Measurements from ENCODE around the gene LDLRAD4. TPM values are rescaled to one million over a fixed set of nuclear protein-coding genes. Genes with fewer than 3 reads are reported as not detected.

Gene LDLRAD4
- total RNA-seq, 1 donor = 50.9 TPM

DNA sequence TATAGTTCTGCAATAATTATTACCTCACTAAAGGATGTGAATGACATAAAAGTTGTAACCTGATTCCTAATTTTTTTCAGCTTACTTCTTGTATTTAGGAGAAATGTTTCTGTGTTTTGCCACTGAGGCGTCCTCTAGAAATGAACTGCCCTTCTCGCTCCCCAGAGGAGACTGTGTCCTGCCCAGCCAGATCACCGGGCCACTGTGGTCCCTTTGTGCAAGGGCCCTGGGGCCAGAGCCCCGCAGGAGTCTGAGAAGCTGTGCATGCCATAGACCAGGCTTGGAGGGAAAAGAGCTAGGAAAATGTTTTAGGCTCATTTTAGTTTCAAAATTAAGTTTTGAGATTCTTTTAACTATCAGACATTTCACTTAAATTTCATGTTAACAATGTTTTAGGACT is 31.1 kb upstream of the LDLRAD4 start:
- H3K4me1 ChIP-seq (ENCODE audit: insufficient read depth, low read length) = no peaks in the 10 kb centered on the region
- H3K4me3 ChIP-seq (ENCODE audit: low read length) = no peak overlapping the region
- no peaks in the 10 kb centered on the region for H3K9me3 ChIP-seq (ENCODE audit: low read depth, low read length)
- H3K27me3 ChIP-seq (ENCODE audit: insufficient read depth, low read length) = no peaks in the 10 kb centered on the region

DNA sequence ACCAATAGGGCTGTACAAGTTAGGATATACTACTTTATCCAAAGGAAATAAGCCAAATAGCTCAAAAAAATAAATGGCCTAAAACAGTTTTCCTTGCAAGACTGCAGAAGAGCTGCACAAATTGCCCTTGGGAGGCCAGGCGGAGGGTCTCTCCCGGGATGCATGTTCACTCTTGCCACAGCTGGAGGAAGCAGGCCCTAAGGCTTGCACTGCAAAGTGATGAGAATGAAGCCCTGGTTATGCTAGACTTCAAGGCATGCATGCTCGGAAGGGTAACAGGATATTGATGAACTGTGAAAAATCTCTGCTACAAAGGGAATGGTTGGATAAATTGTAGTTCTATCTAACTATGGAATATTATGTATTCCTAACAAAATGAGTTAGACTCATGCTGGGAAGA is 27.5 kb upstream of the LDLRAD4 start:
- no peaks in the 10 kb centered on the region for H3K9me3 ChIP-seq (ENCODE audit: low read depth, low read length)

DNA sequence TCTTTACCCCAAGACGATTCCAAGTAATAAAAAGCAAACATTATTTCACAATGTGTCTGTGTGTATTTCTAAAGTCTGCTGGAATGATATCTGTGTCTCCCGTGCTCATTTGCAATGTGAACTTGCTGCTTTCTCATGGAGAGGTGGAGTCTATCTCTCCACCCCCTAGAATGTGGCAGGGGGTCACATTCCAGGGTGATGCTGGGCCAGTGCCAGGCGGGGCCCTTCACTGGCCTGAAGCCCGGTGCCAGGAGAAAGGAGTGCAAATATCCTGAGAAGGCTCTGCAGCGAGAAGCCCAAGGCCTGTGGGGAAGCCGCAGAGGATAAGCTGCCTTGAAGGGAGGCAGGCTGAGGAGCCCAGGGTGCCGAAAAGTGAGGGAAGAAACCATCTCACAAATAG is 26.8 kb upstream of the LDLRAD4 start:
- Histone ChIP-seq H3K4me1 (ENCODE audit: insufficient read depth, low read length) (no peaks in the 10 kb centered on the region), H3K9me3 (ENCODE audit: low read depth, low read length) (no peaks in the 10 kb centered on the region), H3K4me3 (ENCODE audit: low read length) (no peak overlapping the region), H3K27me3 (ENCODE audit: insufficient read depth, low read length) (no peaks in the 10 kb centered on the region)

More for the DNA sequence above, 27.5 kb upstream of the LDLRAD4 start:
- Histone ChIP-seq H3K4me1 (ENCODE audit: insufficient read depth, low read length) (no peaks in the 10 kb centered on the region), H3K4me3 (ENCODE audit: low read length) (no peak overlapping the region), H3K27me3 (ENCODE audit: insufficient read depth, low read length) (no peaks in the 10 kb centered on the region)

DNA sequence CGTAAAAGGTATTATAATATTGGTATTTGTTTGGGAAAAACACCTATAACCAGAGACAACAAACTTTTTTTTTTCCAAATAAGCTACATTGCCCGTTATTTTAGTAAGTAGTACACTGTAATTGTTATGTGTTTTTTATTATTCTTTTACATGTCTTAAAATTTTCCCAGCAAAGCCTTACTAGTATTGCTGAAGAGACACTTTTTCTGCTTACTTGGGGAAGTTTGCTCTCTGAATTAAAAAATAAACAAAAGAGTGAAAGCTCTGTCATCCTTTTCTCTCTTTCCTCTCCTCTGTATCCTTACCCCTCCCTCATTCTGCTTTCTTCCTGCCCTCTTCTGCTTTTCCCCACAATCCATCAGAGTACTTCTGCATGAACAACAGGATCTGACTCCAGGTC is 25.6 kb upstream of the LDLRAD4 start:
- Histone ChIP-seq H3K4me3 (ENCODE audit: low read length) (no peak overlapping the region), H3K4me1 (ENCODE audit: insufficient read depth, low read length) (no peaks in the 10 kb centered on the region), H3K27me3 (ENCODE audit: insufficient read depth, low read length) (no peaks in the 10 kb centered on the region), H3K9me3 (ENCODE audit: low read depth, low read length) (no peaks in the 10 kb centered on the region)

DNA sequence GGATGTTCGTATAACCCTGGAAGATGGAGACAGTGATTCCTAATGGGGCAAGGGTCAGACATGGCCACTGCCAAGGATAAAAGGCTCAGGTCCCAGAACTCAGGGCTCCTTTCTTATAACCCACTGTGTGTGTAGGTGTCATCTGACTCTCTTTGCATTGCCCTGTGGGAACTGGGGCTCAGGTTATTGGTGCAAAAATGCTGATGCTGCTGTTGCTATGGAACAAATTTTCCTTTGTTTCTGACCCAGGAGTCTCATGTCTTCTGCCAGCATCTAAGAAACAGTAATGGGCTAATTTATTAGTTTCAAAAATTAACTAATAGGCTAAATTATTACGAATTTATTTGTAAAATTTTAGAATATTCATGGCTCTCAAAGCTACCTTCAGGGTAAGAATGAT is 24.3 kb upstream of the LDLRAD4 start:
- Histone ChIP-seq H3K4me3 (ENCODE audit: low read length) (no peak overlapping the region), H3K9me3 (ENCODE audit: low read depth, low read length) (peaks cover under 1% of the 10 kb centered on the region)

DNA sequence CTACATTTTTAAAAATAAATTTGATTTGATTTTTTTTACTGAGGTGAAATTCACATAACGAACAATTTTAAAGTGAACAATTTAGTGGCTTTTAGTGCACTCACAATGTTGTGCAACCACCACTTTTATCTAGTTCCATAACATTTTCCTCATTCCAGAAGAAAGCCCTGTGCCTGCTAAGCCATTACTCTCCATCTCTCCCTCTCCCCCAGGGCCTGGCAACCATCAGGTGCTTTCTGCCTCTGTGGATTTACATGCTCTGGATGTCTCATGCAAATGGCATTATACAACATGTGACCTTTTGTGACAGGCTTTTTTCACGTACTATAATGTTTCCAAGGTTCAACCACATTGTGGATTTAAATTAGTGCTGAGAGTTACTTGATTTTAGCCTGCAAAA is 19.9 kb upstream of the LDLRAD4 start:
- Histone ChIP-seq H3K4me3 (ENCODE audit: low read length) (no peak overlapping the region), H3K27me3 (ENCODE audit: insufficient read depth, low read length) (no peaks in the 10 kb centered on the region)

More for the DNA sequence above, 24.3 kb upstream of the LDLRAD4 start:
- H3K4me1 ChIP-seq (ENCODE audit: insufficient read depth, low read length) = no peaks in the 10 kb centered on the region
- H3K27me3 ChIP-seq (ENCODE audit: insufficient read depth, low read length) = no peaks in the 10 kb centered on the region

DNA sequence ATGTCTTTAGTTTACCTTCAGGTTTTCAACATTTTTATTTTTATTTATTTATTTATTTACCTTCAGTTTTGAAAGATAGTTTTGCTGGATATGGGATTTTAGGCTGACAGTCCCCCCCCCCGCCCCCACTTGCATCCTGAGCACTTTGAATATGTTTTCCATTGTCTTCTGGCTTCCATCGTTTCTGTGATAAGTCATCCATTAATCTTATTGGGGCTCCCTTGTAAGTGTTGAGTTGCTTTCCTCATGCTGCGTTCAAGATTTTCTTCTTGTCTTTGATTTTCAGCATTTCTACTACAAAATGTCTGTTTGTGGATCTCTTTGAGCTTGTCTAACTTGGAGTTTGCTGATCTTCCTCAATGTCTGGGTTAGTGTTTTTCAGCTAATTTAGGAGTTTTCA is 19.4 kb upstream of the LDLRAD4 start:
- H3K4me3 ChIP-seq (ENCODE audit: low read length) = no peak overlapping the region
- H3K27me3 ChIP-seq (ENCODE audit: insufficient read depth, low read length) = no peaks in the 10 kb centered on the region
- H3K9me3 ChIP-seq (ENCODE audit: low read depth, low read length) = peaks cover 13% of the 10 kb centered on the region
- no peaks in the 10 kb centered on the region for H3K4me1 ChIP-seq (ENCODE audit: insufficient read depth, low read length)

More for the DNA sequence above, 19.9 kb upstream of the LDLRAD4 start:
- Histone ChIP-seq H3K9me3 (ENCODE audit: low read depth, low read length) (peaks cover 13% of the 10 kb centered on the region), H3K4me1 (ENCODE audit: insufficient read depth, low read length) (no peaks in the 10 kb centered on the region)

DNA sequence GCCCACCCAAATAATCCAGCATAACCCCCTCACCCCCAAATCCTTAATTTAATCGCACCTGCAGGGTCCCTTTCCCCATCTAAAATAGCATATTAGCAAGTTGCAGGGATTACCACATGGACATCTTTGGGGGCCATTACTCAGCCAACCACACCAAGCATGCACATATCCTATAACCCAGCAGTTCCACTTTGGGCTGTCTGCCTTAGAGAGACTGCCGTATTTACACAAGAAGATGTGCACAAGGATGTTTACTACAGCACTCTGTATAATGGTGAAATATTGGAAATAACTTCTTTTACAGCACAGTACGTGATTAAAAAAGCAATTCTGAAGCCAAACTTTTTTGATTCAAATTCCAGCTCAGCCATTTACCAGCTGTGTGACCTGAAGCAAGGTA is 17.3 kb upstream of the LDLRAD4 start:
- H3K9me3 ChIP-seq (ENCODE audit: low read depth, low read length) = peaks cover 13% of the 10 kb centered on the region
- H3K4me3 ChIP-seq (ENCODE audit: low read length) = no peak overlapping the region
- H3K27me3 ChIP-seq (ENCODE audit: insufficient read depth, low read length) = no peaks in the 10 kb centered on the region
- H3K4me1 ChIP-seq (ENCODE audit: insufficient read depth, low read length) = no peaks in the 10 kb centered on the region

DNA sequence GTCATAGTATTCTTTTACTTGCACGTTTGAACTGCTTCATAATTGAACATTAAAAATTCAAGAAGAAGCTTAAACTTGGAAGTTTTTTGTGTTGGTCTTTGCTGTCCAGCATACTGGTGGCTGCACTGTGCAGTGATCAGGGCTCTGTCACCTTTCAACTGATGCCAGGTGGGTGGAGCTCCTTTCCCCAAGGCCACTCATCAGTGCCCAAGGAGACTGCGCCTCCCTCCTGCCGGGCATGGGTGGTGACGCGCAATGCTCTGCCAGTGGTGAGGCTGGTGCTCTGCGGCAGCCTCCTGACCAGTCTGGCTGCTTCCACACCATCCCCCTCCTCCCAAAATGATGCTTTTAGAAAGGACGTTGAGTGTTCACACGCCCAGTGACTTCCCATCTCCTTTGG is 16.0 kb upstream of the LDLRAD4 start:
- Histone ChIP-seq H3K27me3 (ENCODE audit: insufficient read depth, low read length) (no peaks in the 10 kb centered on the region), H3K4me3 (ENCODE audit: low read length) (no peak overlapping the region), H3K9me3 (ENCODE audit: low read depth, low read length) (peaks cover 13% of the 10 kb centered on the region), H3K4me1 (ENCODE audit: insufficient read depth, low read length) (no peaks in the 10 kb centered on the region)

DNA sequence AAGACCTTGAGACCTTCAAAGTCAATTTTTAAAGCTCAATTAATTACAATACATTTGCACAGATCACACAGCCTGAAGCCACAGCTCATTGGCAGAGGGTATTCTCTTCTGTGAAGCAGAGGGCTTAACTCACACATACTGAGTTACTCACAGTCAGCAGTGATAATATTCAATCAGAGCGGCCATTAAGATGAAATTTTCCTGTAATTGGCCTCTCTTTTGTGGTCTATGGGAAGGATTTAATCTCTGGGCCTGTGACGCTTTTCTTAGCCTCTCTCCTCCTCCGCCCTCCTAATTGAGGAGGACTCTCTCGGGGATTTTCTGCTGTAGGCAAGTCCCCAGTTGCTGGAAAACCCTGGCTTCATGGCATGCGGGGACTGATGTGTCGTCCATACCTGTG is 12.3 kb upstream of the LDLRAD4 start:
- no peaks in the 10 kb centered on the region for H3K4me1 ChIP-seq (ENCODE audit: insufficient read depth, low read length)
- H3K9me3 ChIP-seq (ENCODE audit: low read depth, low read length) = no peaks in the 10 kb centered on the region
- H3K4me3 ChIP-seq (ENCODE audit: low read length) = no peak overlapping the region
- no peaks in the 10 kb centered on the region for H3K27me3 ChIP-seq (ENCODE audit: insufficient read depth, low read length)

DNA sequence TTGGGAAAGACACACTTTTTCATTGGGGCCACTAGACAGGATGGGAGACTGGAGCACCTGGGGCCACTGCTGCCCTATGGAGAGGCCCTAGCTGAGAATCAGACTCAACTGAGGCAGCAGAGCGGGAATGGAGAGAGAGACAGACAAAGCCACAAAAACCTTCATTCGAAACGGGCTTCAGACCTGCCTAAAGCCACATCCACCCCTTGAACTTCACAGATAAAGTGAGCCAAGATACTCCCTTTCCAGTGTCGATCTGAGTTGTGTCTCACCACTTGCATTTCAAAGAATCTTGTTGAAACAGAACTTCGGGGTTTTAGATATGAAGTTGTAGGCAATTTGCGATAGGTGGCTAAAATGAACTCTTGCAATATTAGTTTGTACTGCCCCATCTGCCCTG is 11.3 kb upstream of the LDLRAD4 start:
- H3K4me1 ChIP-seq (ENCODE audit: insufficient read depth, low read length) = no peaks in the 10 kb centered on the region
- no peaks in the 10 kb centered on the region for H3K27me3 ChIP-seq (ENCODE audit: insufficient read depth, low read length)
- no peak overlapping the region for H3K4me3 ChIP-seq (ENCODE audit: low read length)
- no peaks in the 10 kb centered on the region for H3K9me3 ChIP-seq (ENCODE audit: low read depth, low read length)

DNA sequence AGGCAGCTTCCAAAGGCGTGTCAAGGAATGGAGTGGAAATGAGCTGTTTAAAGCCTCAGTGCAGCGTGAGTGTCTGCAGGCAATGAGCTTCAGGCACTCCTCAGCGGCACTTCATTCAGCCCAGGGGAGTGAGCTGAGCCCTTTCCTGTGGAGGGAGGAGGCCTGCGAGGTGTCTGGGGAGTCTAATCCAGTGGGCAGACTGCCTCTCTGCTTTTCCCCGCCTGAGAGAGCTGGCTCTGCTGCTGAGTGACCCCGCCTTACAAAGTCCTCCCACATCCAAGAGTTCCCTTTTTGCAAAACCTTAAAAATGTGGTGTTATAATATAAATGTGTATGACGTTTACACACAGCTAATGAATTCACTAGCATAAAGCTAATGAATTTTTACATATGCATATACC is 7.0 kb upstream of the LDLRAD4 start:
- peaks cover 6% of the 10 kb centered on the region for H3K27me3 ChIP-seq (ENCODE audit: insufficient read depth, low read length)
- no peak overlapping the region for H3K4me3 ChIP-seq (ENCODE audit: low read length)
- peaks cover 7% of the 10 kb centered on the region for H3K4me1 ChIP-seq (ENCODE audit: insufficient read depth, low read length)
- no peaks in the 10 kb centered on the region for H3K9me3 ChIP-seq (ENCODE audit: low read depth, low read length)

DNA sequence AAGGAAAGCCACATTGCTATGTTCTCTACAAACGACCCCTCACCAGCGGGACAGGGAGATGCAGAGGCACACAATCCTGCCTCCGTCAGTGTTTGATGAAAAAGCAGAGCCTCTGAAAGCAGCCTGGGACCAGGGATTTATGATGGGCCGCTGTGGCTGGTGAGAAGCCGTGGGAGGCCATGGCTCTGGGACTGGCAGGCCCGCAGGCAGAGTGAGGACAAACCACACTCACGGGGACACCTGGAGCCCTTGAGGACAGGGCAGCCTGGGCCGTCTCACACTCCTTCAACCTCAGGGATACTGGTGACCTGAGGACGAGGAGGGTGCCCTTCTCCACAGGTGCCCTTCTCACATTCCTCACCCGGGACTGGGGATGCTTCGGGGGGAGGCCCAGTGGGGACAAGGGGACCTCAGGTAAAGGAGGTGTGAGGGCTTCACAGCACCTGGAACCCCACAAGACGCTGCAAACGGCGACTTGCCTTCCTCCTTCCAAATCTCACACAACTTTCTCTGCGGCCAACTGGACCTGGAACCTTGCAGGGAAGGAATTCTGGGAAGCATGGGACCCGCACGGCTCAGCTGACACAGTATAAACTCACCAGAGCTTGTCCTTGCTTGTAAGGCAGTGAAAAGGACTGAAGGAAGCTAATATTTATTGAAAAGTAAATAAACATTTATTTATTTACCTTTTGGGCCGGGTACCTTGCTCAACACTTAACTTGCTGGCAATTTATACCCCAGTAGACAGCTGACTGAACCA is 5.3 kb upstream of the LDLRAD4 start:
- H3K4me3 ChIP-seq (ENCODE audit: low read length) = no peak overlapping the region
- H3K4me1 ChIP-seq (ENCODE audit: insufficient read depth, low read length) = peaks cover 13% of the 10 kb centered on the region
- H3K27me3 ChIP-seq (ENCODE audit: insufficient read depth, low read length) = peaks cover 10% of the 10 kb centered on the region

DNA sequence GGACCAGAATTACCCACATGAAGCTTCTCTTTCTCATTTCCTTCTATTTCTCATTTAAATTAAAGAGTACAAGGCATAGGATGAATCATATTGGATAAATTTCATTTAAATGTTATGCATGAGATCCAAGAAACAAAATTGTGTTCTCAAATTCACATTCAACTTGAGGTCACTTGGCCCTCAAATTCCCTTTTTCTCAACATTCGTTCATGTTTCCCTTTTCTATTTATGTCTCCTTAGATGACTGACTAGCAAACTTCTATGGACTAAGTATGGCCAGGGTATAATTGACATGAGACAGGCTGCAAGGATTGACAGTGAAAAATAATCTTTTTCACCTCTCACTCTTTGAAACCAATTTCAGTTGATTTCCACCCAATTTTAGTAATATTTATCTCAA is 4.0 kb upstream of the LDLRAD4 start:
- Histone ChIP-seq H3K4me3 (ENCODE audit: low read length) (no peak overlapping the region), H3K4me1 (ENCODE audit: insufficient read depth, low read length) (peaks cover 23% of the 10 kb centered on the region), H3K27me3 (ENCODE audit: insufficient read depth, low read length) (peaks cover 19% of the 10 kb centered on the region), H3K9me3 (ENCODE audit: low read depth, low read length) (no peaks in the 10 kb centered on the region)

More for the DNA sequence above, 5.3 kb upstream of the LDLRAD4 start:
- H3K9me3 ChIP-seq (ENCODE audit: low read depth, low read length) = no peaks in the 10 kb centered on the region

DNA sequence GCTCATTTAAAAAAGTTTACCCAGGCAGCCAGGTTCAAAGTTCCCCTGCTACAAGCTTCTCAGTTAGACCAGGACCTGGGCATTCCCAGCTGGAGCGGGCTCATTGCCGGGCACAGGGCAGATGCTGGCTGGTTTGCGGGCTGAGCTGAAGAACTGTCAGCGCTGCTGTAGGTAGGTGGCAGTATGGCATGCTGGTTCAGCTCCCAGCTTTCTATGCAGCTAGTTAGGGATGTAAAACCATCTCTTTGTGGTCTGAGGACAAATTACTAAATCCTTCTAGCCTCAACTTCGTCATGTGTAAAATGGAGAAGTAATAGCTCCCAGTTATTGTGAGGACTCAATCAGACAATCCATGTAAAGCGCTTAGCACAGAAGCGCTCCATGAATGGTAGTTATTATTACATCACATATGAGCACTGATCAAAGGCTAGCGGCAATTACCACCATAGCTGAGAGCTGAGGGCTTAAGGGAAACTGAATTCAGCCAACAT is 2.4 kb upstream of the LDLRAD4 start:
- H3K9me3 ChIP-seq (ENCODE audit: low read depth, low read length) = no peaks in the 10 kb centered on the region
- H3K4me1 ChIP-seq (ENCODE audit: insufficient read depth, low read length) = peaks cover 32% of the 10 kb centered on the region
- no peak overlapping the region for H3K4me3 ChIP-seq (ENCODE audit: low read length)
- peaks cover 31% of the 10 kb centered on the region for H3K27me3 ChIP-seq (ENCODE audit: insufficient read depth, low read length)

Measured in mononuclear cell (primary cell).